HCT116 (cell line): ENCODE data around the gene MRPS35. TPM values are rescaled to one million over a fixed set of nuclear protein-coding genes. Genes with fewer than 3 reads are reported as not detected.

Experiments
- ATAC-seq: fragments of 200-7000 bp; cut with Tn5 transposase; 2 replicates; pipeline ENCODE4 v1.9.1; 2020; ENCODE audit warnings: mild to moderate bottlenecking, moderate library complexity
- BruUV-seq: library from RNA; stranded (reverse); fragments of 400-500 nt; replicated peaks from 2 replicates; lab custom pipeline; 2021; lab: Mats Ljungman, UMichigan
- CTCF ChIA-PET: fragments of 300-600 bp; sonication (Branson Sonifier 250); formaldehyde crosslinking; loops from one replicate; lab custom pipeline; 2021; ENCODE audit warnings: antibody characterized with exemption; lab: Charles Lee
- POLR2A ChIA-PET: fragments of 300-600, 350-600 bp; sonication (Branson Sonifier 250); formaldehyde crosslinking; loops from one replicate; lab custom pipeline; 2021; ENCODE audit warnings: antibody characterized with exemption; lab: Charles Lee
- RAD21 ChIA-PET, 2 experiments: fragments of 300-600 bp; sonication (Branson Sonifier 250); formaldehyde crosslinking; loops; one replicate each; lab custom pipeline; 2023; ENCODE audit warnings: low total read pairs in 2 of 2; ENCODE audit not compliant: uncharacterized antibody in 2 of 2, unreplicated experiment in 2 of 2, low non-redundant PET in 1 of 2; lab: Charles Lee
- DNase-seq: peaks from one replicate; pipeline ENCODE4 v3.0.0-alpha.2; 2010; ENCODE audit warnings: low read depth, low spot score
- H2AFZ ChIP-seq: fragments of 200-600 bp; shearing (Covaris generic), sonication (generic); 2 replicates; pipeline ENCODE4 v1.6.1; 2017; ENCODE audit warnings: low read depth, mixed run types, mixed read lengths, antibody characterized with exemption, low read length; ENCODE audit not compliant: poor library complexity, severe bottlenecking
- H3K27ac ChIP-seq: 2 replicates; pipeline ENCODE4 v1.5.1; 2012; ENCODE audit warnings: low read depth, low read length
- H3K27me3 ChIP-seq: fragments of 200-600 bp; sonication (generic); 2 replicates; pipeline ENCODE4 v1.6.1; 2016; ENCODE audit warnings: mixed run types, low read length, mixed read lengths; ENCODE audit not compliant: insufficient read depth
- H3K36me3 ChIP-seq, 2 experiments: fragments of 200-500 bp in 1 of 2; fragments of 200-600 bp in 1 of 2; sonication (Bioruptor generic) in 1 of 2; sonication (generic) in 1 of 2; 2 replicates each; pipeline versions ENCODE4 v1.5.1 to v1.6.1; 2014 to 2016; ENCODE audit warnings: low read length in 2 of 2, inconsistent platforms in 1 of 2, mixed read lengths in 1 of 2, mixed run types in 1 of 2; ENCODE audit not compliant: insufficient read depth in 2 of 2, control insufficient read depth in 1 of 2
- H3K4me1 ChIP-seq, 2 experiments: fragments of 200-600 bp in 1 of 2; sonication (generic) in 1 of 2; 2 replicates each; pipeline versions ENCODE4 v1.5.1 to v1.6.1; 2012 to 2017; ENCODE audit warnings: low read length in 2 of 2, inconsistent platforms in 1 of 2, mild to moderate bottlenecking in 1 of 2, mixed read lengths in 1 of 2, mixed run types in 1 of 2, moderate library complexity in 1 of 2; ENCODE audit not compliant: insufficient read depth in 2 of 2, control insufficient read depth in 1 of 2
- H3K4me2 ChIP-seq: fragments of 200-600 bp; sonication (generic); 2 replicates; pipeline ENCODE4 v1.6.1; 2017; ENCODE audit warnings: mixed run types, low read length, mixed read lengths
- H3K4me3 ChIP-seq, 2 experiments: fragments of 200-600 bp in 1 of 2; sonication (generic) in 1 of 2; replicated peaks in 1 of 2; 2 replicates each; pipeline ENCODE4 v1.5.1; 2011 to 2016; ENCODE audit warnings: low read length in 2 of 2, control low read depth in 1 of 2, low read depth in 1 of 2, mild to moderate bottlenecking in 1 of 2, mixed read lengths in 1 of 2, mixed run types in 1 of 2
- H3K79me2 ChIP-seq: fragments of 200-600 bp; sonication (generic); 2 replicates; pipeline ENCODE4 v1.6.1; 2017; ENCODE audit warnings: mild to moderate bottlenecking, mixed run types, low read length, moderate library complexity, mixed read lengths; ENCODE audit not compliant: insufficient read depth
- H3K9ac ChIP-seq: fragments of 200-600 bp; sonication (generic); 2 replicates; pipeline ENCODE4 v1.6.1; 2016; ENCODE audit warnings: low read length, mixed read lengths
- H3K9me2 ChIP-seq: fragments of 200-600 bp; sonication (generic), shearing (Covaris generic); 2 replicates; pipeline ENCODE4 v1.6.1; 2017; ENCODE audit warnings: mixed run types, mild to moderate bottlenecking, moderate library complexity; ENCODE audit not compliant: insufficient read depth
- H3K9me3 ChIP-seq, 2 experiments: fragments of 200-500 bp in 1 of 2; fragments of 200-600 bp in 1 of 2; sonication (Bioruptor generic) in 1 of 2; sonication (generic) in 1 of 2; 2 replicates each; pipeline ENCODE4 v1.6.1; 2014 to 2017; ENCODE audit warnings: low read length in 2 of 2, mixed read lengths in 2 of 2, inconsistent platforms in 1 of 2, low read depth in 1 of 2, mild to moderate bottlenecking in 1 of 2, mixed run types in 1 of 2, moderate library complexity in 1 of 2; ENCODE audit not compliant: control insufficient read depth in 1 of 2, insufficient read depth in 1 of 2
- H4K20me1 ChIP-seq: fragments of 200-600 bp; sonication (generic), shearing (Covaris generic); 2 replicates; pipeline ENCODE4 v1.6.1; 2017; ENCODE audit warnings: mixed run types, mild to moderate bottlenecking, moderate library complexity; ENCODE audit not compliant: insufficient read depth
- CBX3 ChIP-seq: IDR thresholded peaks from 2 replicates; pipeline ENCODE4 v1.6.1; 2012; ENCODE audit warnings: low read depth
- CEBPB ChIP-seq: IDR thresholded peaks from 2 replicates; pipeline ENCODE4 v1.6.1; 2012; ENCODE audit warnings: low read depth
- EGR1 ChIP-seq: IDR thresholded peaks from 2 replicates; pipeline ENCODE4 v1.6.1; 2012; ENCODE audit warnings: low read depth
- ELF1 ChIP-seq: IDR thresholded peaks from 2 replicates; pipeline ENCODE4 v1.6.1; 2012; ENCODE audit warnings: low read depth, borderline replicate concordance
- EZH2 ChIP-seq: fragments of 200-600 bp; sonication (generic); IDR thresholded peaks from 2 replicates; pipeline ENCODE4 v1.6.1; 2017; ENCODE audit warnings: antibody characterized with exemption, mixed run types
- EZH2phosphoT487 ChIP-seq: fragments of 200-600 bp; IDR thresholded peaks from 2 replicates; pipeline ENCODE4 v1.6.1; 2018; ENCODE audit warnings: antibody characterized with exemption, borderline replicate concordance
- FOSL1 ChIP-seq: IDR thresholded peaks from 2 replicates; pipeline ENCODE4 v1.6.1; 2012; ENCODE audit warnings: low read depth
- POLR2A ChIP-seq: IDR thresholded peaks from 2 replicates; pipeline ENCODE4 v1.7.0; 2011; ENCODE audit warnings: borderline replicate concordance; ENCODE audit not compliant: insufficient read depth, insufficient read length; ENCODE audit errors: extremely low read depth
- POLR2AphosphoS5 ChIP-seq: IDR thresholded peaks from 2 replicates; pipeline ENCODE4 v1.6.1; 2011; ENCODE audit warnings: mild to moderate bottlenecking, low read depth, low read length, moderate library complexity
- RAD21 ChIP-seq: IDR thresholded peaks from 2 replicates; pipeline ENCODE4 v1.6.1; 2012; ENCODE audit warnings: low read depth, mild to moderate bottlenecking
- SIN3A ChIP-seq: IDR thresholded peaks from 2 replicates; pipeline ENCODE4 v1.6.1; 2012; ENCODE audit warnings: low read depth
- SP1 ChIP-seq: IDR thresholded peaks from 2 replicates; pipeline ENCODE4 v1.6.1; 2012; ENCODE audit warnings: low read depth
- SRF ChIP-seq: IDR thresholded peaks from 2 replicates; pipeline ENCODE4 v1.6.1; 2012; ENCODE audit warnings: low read depth
- TCF7L2 ChIP-seq: IDR thresholded peaks from 2 replicates; pipeline ENCODE4 v1.7.0; 2011; ENCODE audit warnings: borderline replicate concordance, inconsistent platforms; ENCODE audit not compliant: insufficient read depth, insufficient read length; ENCODE audit errors: extremely low read depth
- YY1 ChIP-seq: IDR thresholded peaks from 2 replicates; pipeline ENCODE4 v1.6.1; 2011; ENCODE audit warnings: low read length, low read depth, moderate library complexity, mild to moderate bottlenecking; ENCODE audit not compliant: insufficient replicate concordance; ENCODE audit errors: extremely low read depth
- ZFX ChIP-seq: fragments of 450-650 bp; IDR thresholded peaks from 2 replicates; pipeline ENCODE4 v1.6.1; 2017
- ZNF274 ChIP-seq: fragments of 200-500 bp; sonication (Bioruptor generic); IDR thresholded peaks from 2 replicates; pipeline ENCODE4 v1.6.1; 2014; ENCODE audit warnings: mild to moderate bottlenecking, low read depth, low read length, inconsistent platforms
- intact Hi-C: fragments of 100-400 bp; cut with micrococcal nuclease; formaldehyde crosslinking; loops from 2 replicates; pipeline ENCODE4 v1.10.0; 2022
- total RNA-seq: library from RNA; stranded (reverse); gene quantifications from one replicate; pipeline ENCODE4 v1.2.1, GENCODE V29; 2021; ENCODE audit not compliant: unreplicated experiment
- TF ChIP-seq, protein P1 (sequence below): IDR thresholded peaks from 2 replicates; pipeline ENCODE4 v1.6.1; 2012; ENCODE audit warnings: low read depth
- TF ChIP-seq, protein P2 (sequence below): IDR thresholded peaks from 2 replicates; pipeline ENCODE4 v1.6.1; 2012

MRPS35 gene
- total RNA-seq, 1 experiment from 2014 or later = 55.4 TPM

DNA sequence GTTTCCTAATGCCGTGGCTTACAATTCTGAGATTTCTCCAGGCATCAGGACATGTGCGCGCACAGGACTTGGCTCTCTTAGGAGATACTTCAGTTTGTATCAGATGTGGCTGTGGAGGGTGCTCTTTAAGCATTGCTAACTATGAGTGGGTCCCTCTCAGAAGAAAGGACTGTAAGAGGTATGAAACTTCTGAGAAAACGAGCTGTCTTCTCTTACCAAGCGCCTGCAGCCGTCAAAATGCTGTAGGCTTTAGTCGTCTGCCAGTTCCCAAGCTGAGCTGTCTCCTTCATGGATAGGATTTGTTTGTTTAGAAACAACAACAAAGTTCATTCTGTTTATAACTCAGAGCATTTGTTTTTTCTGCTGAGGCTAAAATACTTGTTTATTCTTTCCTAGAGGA is 85.5 kb downstream of the MRPS35 start:
- RAD21 ChIA-PET = no interaction called here
- Histone ChIP-seq H4K20me1 (no peaks in the 10 kb centered on the region), H3K4me1 (no peaks in the 10 kb centered on the region), H3K27me3 (no peaks in the 10 kb centered on the region), H3K4me2 (no peak overlapping the region), H3K9me3 (no peaks in the 10 kb centered on the region), H3K36me3 (peaks cover 23 to 35% of the 10 kb centered on the region in 2 experiments; a peak in 3 of 4 replicates), H2AFZ (no peak overlapping the region), H3K79me2 (0 out of 2 replicates have a peak, but pooled peaks cover 4% of the 10 kb centered on the region), H3K9me2 (no peaks in the 10 kb centered on the region), H3K4me3 (no peak overlapping the region), H3K9ac (no peak overlapping the region), H3K27ac (no peak overlapping the region)
- TF ChIP-seq, protein P1, sequence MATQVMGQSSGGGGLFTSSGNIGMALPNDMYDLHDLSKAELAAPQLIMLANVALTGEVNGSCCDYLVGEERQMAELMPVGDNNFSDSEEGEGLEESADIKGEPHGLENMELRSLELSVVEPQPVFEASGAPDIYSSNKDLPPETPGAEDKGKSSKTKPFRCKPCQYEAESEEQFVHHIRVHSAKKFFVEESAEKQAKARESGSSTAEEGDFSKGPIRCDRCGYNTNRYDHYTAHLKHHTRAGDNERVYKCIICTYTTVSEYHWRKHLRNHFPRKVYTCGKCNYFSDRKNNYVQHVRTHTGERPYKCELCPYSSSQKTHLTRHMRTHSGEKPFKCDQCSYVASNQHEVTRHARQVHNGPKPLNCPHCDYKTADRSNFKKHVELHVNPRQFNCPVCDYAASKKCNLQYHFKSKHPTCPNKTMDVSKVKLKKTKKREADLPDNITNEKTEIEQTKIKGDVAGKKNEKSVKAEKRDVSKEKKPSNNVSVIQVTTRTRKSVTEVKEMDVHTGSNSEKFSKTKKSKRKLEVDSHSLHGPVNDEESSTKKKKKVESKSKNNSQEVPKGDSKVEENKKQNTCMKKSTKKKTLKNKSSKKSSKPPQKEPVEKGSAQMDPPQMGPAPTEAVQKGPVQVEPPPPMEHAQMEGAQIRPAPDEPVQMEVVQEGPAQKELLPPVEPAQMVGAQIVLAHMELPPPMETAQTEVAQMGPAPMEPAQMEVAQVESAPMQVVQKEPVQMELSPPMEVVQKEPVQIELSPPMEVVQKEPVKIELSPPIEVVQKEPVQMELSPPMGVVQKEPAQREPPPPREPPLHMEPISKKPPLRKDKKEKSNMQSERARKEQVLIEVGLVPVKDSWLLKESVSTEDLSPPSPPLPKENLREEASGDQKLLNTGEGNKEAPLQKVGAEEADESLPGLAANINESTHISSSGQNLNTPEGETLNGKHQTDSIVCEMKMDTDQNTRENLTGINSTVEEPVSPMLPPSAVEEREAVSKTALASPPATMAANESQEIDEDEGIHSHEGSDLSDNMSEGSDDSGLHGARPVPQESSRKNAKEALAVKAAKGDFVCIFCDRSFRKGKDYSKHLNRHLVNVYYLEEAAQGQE = no peak
- no peak for TF ChIP-seq ZNF274
- no peak for TF ChIP-seq RAD21
- no peak for TF ChIP-seq CEBPB
- TF ChIP-seq CBX3 = no peak
- TF ChIP-seq SP1 = no peak
- no peak for TF ChIP-seq EZH2phosphoT487
- no peak for TF ChIP-seq POLR2A
- no peak for TF ChIP-seq ZFX
- no peak for TF ChIP-seq EGR1
- TF ChIP-seq ELF1 = no peak
- TF ChIP-seq POLR2AphosphoS5 = no peak
- TF ChIP-seq FOSL1 = no peak
- no peak for TF ChIP-seq SIN3A
- TF ChIP-seq TCF7L2 = no peak
- TF ChIP-seq, protein P2, sequence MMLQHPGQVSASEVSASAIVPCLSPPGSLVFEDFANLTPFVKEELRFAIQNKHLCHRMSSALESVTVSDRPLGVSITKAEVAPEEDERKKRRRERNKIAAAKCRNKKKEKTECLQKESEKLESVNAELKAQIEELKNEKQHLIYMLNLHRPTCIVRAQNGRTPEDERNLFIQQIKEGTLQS = no peak
- no peak for TF ChIP-seq SRF
- TF ChIP-seq EZH2 = no peak
- TF ChIP-seq YY1 = no peak
- DNase-seq = no peak
- no peak for ATAC-seq
- CTCF ChIA-PET = no interaction called here
- intact Hi-C loops = no loop called here
- BruUV-seq = no TSS peak
- POLR2A ChIA-PET = no interaction called here
